NCI-H345 treated with DMSO at 0.1 percent for 48 hours (cell line): Measurements from ENCODE around the gene SEL1L3.

Experiments
- DNase-seq: peaks from one replicate; lab custom pipeline; 2025; ENCODE audit not compliant: unreplicated experiment; lab: John Stamatoyannopoulos, UW

The SEL1L3 gene

DNA sequence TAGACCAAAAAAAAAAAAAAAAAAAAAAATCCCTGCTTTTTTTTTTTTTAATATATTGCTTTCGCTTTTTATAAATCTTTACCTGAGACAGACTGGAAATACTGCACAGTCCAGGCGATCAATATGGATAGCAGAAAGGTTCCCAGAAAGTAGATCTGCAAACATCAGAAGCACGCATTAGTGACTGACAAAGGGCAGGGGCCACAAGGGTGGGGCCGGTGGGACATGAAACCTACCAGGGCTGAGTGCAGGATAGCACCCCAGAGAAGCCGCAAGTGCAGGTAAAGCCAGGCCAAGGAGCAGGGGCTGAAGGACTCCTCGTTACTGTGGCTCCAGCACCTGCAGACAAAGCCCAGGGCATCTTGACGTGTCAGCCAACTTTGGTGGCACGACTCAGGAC, 105.3 kb downstream of the SEL1L3 start:
- no peak for DNase-seq

DNA sequence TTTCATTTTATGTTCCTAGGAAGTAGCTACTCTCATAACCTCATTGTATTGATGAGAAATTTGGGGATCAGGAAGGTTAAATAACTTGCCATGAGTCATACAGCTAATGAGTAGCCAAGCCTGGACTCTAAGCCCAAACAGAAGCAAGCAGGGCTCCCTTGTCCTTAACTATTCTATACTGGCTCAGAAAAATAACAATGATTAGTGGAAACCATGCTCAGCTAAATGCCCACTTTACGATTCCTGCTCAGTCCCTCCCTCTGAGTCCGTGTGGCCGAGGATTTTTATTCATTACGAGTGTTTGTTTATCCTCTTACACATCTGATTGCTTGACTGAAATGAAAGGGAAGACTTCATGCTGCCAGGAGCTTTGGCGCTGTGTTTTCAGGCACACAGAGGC, 106.3 kb downstream of the SEL1L3 start:
- DNase-seq: peak; percentile 13

DNA sequence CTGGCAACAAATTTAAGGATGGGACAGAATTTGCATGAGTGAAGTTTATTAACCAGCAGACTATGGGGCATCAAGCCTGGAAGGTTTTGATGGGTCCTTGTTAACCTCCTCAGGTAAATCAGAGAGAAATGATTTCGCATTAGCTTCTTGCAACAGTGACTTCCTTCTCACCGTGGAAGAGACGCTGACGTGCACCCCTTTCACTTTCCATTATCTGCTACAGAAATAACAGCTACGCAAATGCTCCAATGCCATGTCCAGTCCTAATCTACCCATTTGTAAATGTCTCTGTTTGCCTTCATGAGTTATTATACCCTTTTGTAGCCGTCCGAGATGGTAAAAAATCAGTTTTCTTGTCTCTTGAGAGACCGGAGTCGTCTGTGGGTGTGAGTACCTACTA, 106.9 kb downstream of the SEL1L3 start:
- no peak for DNase-seq

DNA sequence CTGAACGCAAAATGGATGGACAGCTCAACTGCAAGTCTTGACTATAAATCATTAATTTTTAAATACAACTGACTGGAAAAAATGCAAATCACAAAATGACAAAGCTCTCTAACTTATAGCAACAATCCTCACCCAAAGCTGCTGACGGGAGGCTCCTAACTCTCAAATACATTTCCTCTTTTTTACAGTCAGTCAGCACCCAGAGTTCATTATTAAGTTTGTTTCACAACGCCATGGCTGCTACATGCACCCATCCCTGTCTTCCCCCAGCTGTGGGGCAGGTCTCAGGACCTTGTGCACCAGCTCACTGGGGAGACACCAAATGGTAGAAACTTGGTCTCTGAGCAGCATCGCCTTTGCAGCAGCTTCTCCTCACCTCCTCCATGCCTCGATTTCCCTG, 109.5 kb downstream of the SEL1L3 start:
- no peak for DNase-seq

DNA sequence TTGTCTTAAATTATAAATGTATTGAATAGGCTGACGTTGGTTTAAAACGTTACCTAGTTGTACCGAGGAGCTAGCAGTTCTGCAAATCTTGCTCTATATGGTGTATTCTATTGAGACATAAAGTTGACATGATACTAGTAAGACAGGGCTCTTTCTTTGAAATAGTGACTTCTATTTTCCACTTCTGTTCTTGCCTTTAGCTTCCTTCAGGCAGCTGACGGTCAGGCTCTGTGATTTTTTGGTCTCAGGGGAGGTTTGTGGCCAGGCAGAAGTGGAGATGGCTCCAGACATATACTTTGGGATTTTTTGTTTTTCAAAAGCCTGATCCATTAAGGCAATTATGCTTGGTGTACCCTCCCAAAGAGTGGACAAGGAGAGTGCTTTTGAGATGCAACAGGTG, 111.9 kb downstream of the SEL1L3 start:
- no peak for DNase-seq

DNA sequence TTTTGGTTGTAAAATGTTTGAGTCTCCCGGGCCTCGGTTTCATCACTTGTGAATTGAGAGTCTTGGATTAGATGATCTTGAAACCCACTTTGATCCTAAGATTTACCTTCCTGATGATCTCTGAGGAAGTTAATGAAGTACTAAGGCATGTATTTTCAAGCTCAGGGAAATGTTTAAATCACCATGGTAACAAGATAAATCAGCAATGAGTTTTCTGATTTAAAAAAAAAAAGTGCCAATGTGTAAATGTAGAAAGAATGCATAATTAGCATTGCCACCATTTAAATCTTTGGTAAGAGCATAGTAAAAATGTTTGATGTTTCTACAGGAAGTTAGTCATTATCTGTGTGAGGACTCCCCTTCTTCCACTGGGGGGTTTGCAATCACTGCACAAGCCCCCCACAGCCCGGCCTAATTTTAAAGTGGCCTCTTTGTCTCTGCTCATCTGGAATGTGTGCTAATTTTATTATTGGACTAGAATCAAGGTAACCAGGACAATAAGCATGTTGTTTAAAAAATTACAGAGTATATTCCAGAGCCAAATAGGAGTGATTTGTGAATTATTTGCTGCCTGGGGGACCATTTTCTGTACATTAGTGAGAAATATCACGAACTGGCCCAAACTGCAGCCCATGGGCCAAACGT, 113.5 kb downstream of the SEL1L3 start:
- no peak for DNase-seq

DNA sequence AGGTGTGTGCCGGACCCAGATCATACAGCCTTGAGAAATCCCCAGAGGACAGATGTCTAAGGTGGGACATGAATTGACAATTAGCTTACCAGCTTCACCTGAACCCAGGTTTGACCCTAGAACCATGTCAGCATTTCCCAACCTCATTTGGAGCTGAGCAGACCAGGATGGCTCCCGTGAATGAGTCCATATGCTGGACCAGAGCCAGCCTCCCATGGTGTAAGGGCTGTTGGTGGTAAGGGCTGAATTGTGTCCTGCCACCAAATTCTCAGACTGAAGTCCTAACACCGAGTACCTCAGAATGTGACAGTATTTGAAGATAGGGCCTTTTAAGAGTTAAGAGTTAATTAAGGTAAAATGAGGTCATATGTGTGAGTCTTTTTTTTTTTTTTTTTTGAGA, 118.8 kb downstream of the SEL1L3 start:
- no peak for DNase-seq

DNA sequence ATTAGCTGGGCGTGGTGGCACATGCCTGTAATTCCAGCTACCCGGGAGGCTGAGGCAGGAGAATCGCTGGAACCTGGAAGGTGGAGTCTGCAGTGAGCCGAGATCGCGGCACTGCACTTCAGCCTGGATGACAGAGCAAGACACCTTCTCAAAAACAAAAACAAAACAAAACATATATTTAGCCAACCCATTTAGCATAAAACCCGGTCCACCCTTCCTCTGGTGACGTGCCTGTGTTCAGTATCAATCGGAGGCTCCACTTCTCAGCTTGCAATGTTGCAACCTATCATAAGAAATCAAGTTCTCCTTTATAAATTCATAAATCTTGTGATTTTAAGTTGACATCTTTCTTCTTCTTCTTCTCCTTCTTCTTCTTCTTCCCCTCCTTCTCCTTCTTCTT, 133.2 kb downstream of the SEL1L3 start:
- DNase-seq: no peak

DNA sequence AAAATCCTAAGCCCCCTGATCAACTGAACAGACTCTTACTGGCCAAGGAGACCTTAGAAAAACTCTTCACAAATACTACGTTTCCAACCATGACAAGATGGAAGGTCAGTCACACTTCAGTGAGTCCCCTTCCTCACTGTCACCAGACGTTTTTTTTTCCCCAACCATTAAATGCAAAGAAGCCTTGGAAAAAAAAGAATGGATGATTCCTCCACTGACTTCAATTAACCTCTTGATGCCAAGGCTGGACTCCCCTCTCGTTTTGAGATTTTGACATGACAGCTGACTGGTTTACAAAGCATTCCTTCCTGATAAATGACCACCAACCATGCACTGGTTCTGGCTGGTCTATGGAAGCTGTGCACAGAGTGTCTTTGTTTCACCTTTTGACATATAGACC, 133.9 kb downstream of the SEL1L3 start:
- DNase-seq: no peak

DNA sequence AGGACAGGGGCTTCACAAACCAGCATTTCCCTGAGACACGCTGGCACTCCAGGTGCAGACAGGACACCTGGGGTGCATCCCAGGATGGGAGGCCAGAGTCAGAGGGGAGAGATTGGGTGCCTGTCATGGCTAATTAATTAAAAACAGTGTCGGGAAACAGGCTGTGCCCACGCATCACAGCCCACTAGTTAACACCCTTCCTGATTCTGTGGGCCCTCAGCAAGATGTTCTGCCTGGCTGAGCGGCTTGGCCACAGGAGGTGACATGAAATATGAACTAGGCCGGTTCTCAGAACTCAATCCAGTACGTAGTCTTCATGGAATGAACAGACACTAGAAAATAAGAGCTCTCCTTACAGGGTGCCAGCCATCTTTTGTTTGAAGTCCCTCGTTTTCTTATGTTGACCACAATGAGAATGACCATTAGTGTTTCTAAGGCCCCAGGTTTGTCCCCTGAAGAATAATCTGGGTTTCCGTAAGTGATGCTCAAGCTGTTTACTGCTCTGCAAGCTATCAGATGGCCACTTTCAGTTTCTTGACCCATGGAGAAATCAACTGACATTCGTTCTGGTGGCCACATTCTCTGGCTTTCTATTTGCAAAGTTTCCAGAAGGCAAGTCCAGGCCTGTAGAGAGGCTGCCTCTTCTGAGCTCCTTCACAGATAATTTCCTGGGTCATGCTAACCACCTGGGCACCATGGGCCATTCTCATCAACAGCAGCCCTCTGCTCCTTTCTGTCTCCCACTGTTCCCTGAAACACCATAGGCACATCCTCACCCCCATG, 134.9 kb downstream of the SEL1L3 start:
- DNase-seq: peak; percentile 39

DNA sequence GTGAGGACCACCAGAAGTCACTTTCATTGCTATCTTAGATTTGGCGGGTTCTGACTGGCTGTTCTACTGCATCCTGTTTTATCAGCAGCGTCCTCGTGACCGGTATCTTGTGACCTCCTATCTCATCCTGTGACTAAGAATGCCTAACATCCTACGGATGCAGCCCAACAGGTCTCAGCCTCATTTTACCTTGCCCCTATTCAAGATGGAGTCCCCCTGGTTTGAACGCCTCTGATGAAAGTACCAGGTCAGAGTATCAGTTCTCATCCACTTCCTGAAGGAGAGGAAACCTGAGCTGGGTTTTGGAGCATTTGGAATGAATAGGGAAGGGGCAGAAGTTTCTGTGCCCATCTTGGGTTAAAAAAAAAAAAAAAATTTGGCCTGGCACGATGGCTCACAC, 136.9 kb downstream of the SEL1L3 start:
- DNase-seq: no peak

DNA sequence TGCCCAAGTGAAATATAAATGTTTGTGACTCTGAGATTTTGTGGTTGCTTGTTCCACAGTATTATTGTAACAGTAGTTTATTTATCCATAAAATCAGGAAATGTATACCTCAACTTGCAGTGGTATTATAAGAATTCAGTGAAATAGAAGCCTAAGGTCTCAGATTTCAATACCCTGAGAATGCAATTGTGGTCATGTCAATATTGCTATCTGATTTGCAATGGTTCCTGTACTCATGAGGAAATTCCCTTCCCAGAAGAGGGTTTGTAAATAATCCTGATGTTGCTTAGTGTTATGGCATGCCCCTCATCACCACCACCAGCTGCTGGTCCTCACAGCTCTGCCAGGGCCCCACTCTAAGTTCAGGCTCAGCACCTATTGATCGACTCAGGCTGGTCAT, 139.4 kb downstream of the SEL1L3 start:
- DNase-seq: no peak

DNA sequence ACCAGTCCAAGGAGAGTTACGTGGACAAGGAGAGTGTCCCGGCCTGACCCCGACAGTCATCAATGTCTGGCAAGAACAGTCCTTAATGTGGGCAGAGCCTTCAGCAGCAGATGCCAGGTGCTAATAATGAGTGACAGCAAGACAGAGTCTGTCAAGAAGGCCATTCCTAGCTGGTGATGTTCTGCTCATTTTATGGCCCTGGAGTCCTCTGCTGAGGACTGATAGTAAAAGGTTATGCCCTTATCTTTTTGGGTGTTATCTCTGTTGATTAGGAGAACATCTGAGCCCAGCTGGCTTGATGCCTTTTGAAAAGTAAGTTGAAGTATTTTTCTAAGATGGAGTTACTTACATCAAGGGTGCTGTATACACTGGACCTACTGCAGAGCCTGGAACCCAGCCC, 139.8 kb downstream of the SEL1L3 start:
- DNase-seq: no peak

DNA sequence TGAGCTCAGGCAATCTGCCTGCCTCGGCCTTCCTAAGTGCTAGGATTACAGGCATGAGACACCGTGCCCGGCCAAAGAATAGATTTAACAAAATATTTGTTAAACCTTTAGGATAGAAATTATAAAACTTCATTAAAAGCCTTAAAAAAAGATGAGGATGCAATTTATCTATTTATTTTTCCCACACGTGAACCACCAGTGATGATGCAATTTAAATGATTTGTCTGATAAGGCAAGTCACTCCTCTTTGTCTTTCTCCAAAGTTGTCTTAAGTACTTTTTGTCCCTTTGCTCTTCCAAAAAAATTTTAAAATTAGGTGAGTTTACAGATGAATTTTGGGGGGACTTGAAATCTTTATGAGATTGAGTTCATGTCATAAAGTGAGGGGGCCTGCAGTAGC, 149.0 kb downstream of the SEL1L3 start:
- no peak for DNase-seq

DNA sequence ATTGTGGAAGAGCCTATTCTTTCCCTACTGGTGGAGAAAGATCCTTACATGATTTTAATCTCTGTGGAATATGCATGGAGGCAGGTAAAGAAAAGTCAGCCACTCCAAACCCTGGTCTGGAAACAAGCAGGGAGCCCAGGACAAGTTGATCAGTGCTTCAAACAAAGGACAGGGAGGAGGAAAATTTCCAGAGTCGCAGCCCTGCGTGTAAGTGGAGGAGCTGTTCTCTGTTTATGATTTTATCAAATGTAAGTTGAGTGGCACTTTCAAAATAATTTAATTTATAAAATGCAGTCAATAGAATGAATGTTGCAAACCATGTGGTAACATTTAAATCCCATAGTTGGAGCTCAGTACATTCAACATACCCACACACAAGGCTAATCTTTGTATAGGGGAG, 150.2 kb downstream of the SEL1L3 start:
- no peak for DNase-seq

DNA sequence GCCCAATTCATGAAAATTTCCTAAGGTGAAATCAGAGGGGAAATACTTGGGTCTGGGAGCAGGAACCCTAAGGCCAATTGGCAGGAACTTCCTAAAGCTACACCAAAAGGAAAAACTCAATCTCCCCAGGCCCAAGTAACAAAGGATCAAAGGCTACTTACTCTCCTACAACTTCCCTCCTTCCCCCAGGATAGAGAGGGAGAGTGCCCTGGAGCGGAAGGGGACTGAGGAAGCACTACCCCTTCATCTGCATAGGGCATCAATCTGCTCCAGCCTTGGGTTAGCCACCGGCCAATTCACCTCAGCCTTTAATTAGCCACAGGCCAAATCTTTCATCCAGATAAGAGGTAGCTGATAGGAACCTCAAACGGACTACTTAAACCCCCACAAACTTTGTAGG, 152.2 kb downstream of the SEL1L3 start:
- DNase-seq: no peak

DNA sequence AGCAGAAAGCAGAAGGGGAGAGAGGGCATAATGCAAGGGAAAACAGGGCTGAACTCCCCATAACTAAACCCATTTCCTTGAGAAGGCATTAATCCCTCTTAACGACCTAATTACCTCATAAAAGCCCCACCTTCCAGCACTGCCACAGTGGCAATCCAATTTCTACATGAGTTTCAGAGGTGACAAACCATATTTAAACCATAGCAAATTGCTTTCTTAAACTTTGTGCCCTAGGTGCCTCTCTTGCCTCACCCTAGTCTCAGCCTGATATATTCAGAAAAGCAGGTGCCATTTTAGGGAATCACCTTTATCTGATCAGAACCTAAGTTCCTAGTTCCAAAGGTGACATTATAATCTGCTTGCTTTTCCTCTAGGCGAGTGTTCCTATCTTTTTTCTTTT, 158.3 kb downstream of the SEL1L3 start:
- DNase-seq: no peak

DNA sequence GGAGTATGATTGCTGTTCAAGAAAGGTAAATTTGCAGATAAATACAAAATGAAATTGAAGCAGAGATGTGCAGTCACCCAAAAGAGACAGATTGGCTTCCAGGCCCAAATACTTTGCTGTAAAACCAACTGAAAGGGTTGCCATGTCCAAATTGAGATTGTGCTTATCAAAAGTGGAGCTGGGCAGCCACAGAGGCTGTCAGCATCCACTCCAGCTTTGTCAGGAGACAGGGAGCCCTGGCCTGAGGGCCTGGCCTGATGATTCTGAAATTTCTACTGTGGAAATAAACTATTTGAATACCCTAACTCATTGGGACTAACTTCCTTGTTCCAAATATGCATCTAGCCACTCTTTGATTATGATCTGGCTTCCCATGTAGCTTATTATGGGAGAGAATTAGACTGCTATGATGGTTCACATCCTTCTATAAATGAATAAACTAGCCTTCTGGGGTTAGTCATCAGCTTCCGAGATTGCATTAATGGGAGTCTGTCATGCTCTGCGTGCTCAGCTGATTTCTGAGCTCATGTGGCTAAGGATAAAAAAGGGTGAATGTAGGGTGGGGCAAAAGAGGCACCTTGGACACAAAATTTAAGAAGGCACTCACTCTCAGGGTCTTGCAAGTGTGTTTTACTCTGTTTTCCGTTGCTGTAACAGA, 158.9 kb downstream of the SEL1L3 start:
- no peak for DNase-seq

DNA sequence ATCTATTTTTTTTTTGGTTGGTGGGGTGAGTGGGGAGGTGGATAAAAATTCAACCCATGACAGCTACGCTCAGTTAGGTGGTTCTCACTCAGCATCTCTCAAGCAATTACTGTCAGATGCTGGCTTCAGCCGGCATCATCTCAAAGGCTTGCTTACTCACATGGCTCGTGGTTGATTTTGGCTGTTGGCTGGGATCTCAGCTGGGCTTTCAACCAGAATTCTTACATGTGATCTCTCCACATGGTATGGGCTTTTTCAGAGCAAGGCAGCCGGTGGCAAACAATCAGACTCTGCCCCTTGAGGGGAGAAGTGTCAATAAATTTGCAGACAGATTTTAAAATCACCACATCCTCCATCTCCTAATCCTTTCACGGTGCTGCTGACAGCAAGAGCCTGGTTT, 159.9 kb downstream of the SEL1L3 start:
- DNase-seq: no peak

DNA sequence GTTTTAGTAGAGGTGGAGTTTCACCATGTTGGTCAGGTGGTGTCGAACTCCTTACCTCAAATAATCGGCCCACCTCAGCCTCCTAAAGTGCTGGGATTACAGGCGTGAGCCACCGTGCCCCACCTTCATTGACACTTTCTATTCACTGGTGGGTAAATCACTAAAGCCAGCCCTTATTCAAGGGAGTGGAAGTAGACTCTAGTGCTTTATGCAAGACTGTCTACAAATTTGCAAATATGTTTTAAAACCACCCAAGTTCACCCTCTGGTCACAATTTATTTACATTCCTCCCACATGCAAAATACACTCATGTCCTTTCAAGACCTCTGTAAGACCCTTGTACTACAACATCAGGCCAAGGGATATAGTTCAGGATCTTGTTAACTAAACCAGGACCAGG, 162.1 kb downstream of the SEL1L3 start:
- no peak for DNase-seq

DNA sequence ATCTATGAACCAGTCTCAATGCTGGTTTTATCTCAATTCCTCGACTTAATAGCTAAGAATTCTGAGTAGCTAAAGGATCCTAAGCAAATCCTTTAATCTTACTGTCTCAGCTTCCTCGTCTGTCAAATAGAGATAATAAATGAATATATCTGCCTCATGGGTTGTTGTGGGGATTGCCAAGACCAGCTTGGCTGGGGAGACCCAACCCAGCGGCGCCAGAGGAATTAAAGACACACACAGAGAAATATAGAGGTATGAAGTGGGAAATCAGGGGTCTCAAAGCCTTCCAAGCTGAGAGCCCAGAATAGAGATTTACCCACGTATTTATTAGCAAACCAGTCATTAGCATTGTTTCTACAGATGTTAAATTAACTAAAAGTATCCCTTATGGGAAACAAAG, 165.3 kb downstream of the SEL1L3 start:
- no peak for DNase-seq
